Natural killer cell (primary cell): Measurements from ENCODE around the gene FBXO31. TPM values are rescaled to one million over a fixed set of nuclear protein-coding genes. Genes with fewer than 3 reads are reported as not detected.

Experiments used
- ATAC-seq, 3 donors: fragments of 150-1000 bp in 2 of 3; fragments of 200-7000 bp in 1 of 3; cut with Tn5 transposase; 1 replicate in 1 of 3; 2 replicates in 2 of 3; pipeline ENCODE4 v1.10.0; 2021; ENCODE audit warnings: mild to moderate bottlenecking in 2 of 3, moderate library complexity in 2 of 3
- DNase-seq, 2 donors: peaks; one replicate each; pipeline versions ENCODE4 v3.0.0 to v3.0.0-alpha.2; 2013 to 2021; ENCODE audit warnings: mixed read lengths in 1 of 2
- H3K27ac ChIP-seq: one replicate; pipeline ENCODE4 v1.5.1; 2013; ENCODE audit warnings: mild to moderate bottlenecking, low read length
- H3K27me3 ChIP-seq: one replicate; pipeline ENCODE4 v1.6.1; 2013; ENCODE audit warnings: low read length; ENCODE audit not compliant: control insufficient read depth, insufficient read depth
- H3K36me3 ChIP-seq: one replicate; pipeline ENCODE4 v1.6.1; 2013; ENCODE audit warnings: low read length; ENCODE audit not compliant: control insufficient read depth, insufficient read depth
- H3K4me1 ChIP-seq: one replicate; pipeline ENCODE4 v1.6.1; 2013; ENCODE audit warnings: low read length; ENCODE audit not compliant: control insufficient read depth, insufficient read depth
- H3K4me3 ChIP-seq: one replicate; pipeline ENCODE4 v1.5.1; 2013; ENCODE audit warnings: low read length
- H3K9me3 ChIP-seq: one replicate; pipeline ENCODE4 v1.6.1; 2013; ENCODE audit warnings: low read length; ENCODE audit not compliant: control insufficient read depth, insufficient read depth
- H3K27ac Mint-ChIP-seq, 2 donors: one replicate each; pipeline ENCODE4 v1.8.0; 2022; ENCODE audit warnings: mild to moderate bottlenecking in 2 of 2, mixed read lengths in 2 of 2, moderate library complexity in 1 of 2
- H3K27me3 Mint-ChIP-seq, 2 donors: one replicate each; pipeline ENCODE4 v1.8.0; 2022; ENCODE audit warnings: low read depth in 2 of 2, mixed read lengths in 2 of 2
- H3K36me3 Mint-ChIP-seq: one replicate; pipeline ENCODE4 v1.8.0; 2022; ENCODE audit warnings: mixed read lengths
- H3K4me1 Mint-ChIP-seq, 2 donors: one replicate each; pipeline ENCODE4 v1.8.0; 2022; ENCODE audit warnings: mixed read lengths in 2 of 2
- H3K4me3 Mint-ChIP-seq: one replicate; pipeline ENCODE4 v1.8.0; 2022; ENCODE audit warnings: mild to moderate bottlenecking, moderate library complexity, mixed read lengths
- H3K9me3 Mint-ChIP-seq, 2 donors: one replicate each; pipeline ENCODE4 v1.8.0; 2022; ENCODE audit warnings: mixed read lengths in 2 of 2
- WGBS: methylation state at CpG from one replicate; pipeline ENCODE4 v1.1.7; 2013; ENCODE audit warnings: missing lambda C conversion rate; ENCODE audit not compliant: insufficient coverage; 5-methylcytosine and 5-hydroxymethylcytosine counted together
- intact Hi-C: fragments of 100-400 bp; cut with micrococcal nuclease; formaldehyde crosslinking; loops from one replicate; pipeline ENCODE4 v1.14.2; 2022
- total RNA-seq, 4 donors: library from RNA; stranded (reverse); fragments of 120-200 nt in 1 of 4; gene quantifications; one replicate each; pipeline versions ENCODE4 v1.2.3 to v1.2.4, GENCODE V29; 2013 to 2022
- TF ChIP-seq, protein P1 (sequence below): fragments of 200-600 bp; IDR thresholded peaks from one replicate; pipeline ENCODE4 v1.8.0; 2022; ENCODE audit warnings: antibody characterized with exemption

Gene FBXO31
- total RNA-seq, 3 donors from 2014 or later (not counting 1 experiment from before 2014, with no cell fraction given): 32.2 to 47.2 (median 37.6) TPM

DNA sequence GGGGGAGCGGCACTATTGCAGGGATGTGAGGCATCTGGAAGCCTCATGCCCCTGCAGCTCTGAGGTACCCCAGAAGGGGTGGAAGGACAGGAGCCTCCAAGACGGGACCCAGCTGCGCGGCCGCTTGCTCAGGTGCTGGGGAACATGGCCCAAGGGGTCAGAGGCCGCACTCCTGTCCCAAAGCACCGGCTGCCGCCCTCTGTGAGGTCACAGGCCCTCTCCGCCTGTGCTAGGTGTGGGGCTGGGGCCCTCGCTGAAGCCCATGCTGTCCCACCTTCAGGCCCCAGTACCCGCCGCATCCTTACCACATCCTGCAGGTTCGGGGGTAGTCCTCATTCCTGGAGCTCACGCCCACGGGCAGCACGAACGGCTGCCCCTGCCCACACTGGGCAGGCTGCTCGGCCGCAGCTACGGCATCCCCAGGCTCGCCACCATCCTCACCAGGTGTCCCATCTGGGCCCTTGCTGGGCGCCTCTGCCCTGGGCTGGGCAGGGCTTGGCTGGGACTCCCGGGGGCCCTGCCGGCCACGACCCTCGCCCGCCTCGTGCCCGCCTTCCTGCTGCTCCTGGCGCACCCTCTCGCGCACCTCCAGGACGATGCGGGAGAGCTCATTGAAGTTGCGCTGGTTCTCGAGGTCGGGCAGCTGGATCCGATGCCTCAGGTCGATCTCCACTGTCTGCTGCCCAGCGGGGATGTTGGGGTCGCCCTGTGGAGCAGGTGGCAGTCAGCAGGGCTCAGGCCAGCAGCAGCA is 49.8 kb downstream of the FBXO31 start:
- 94% methylated on average over 41 of the region's 41 CpGs for WGBS
- TF ChIP-seq, protein P1, sequence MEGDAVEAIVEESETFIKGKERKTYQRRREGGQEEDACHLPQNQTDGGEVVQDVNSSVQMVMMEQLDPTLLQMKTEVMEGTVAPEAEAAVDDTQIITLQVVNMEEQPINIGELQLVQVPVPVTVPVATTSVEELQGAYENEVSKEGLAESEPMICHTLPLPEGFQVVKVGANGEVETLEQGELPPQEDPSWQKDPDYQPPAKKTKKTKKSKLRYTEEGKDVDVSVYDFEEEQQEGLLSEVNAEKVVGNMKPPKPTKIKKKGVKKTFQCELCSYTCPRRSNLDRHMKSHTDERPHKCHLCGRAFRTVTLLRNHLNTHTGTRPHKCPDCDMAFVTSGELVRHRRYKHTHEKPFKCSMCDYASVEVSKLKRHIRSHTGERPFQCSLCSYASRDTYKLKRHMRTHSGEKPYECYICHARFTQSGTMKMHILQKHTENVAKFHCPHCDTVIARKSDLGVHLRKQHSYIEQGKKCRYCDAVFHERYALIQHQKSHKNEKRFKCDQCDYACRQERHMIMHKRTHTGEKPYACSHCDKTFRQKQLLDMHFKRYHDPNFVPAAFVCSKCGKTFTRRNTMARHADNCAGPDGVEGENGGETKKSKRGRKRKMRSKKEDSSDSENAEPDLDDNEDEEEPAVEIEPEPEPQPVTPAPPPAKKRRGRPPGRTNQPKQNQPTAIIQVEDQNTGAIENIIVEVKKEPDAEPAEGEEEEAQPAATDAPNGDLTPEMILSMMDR: no peak
- H3K27me3 ChIP-seq: no peaks in the 10 kb centered on the region
- Mint-ChIP-seq H3K27me3 (no peaks in the 10 kb centered on the region), H3K9me3 (no peaks in the 10 kb centered on the region), H3K4me1 (peaks cover 8 to 11% of the 10 kb centered on the region in 2 donors), H3K36me3 (no peaks in the 10 kb centered on the region), H3K27ac (no peak overlapping the region), H3K4me3 (no peak overlapping the region)
- H3K4me1 ChIP-seq: peaks cover 5% of the 10 kb centered on the region
- H3K27ac ChIP-seq: no peak overlapping the region
- H3K36me3 ChIP-seq: peaks cover 39% of the 10 kb centered on the region
- no peaks in the 10 kb centered on the region for H3K9me3 ChIP-seq
- DNase-seq (no peak), ATAC-seq (no peak)
- intact Hi-C loops: no loop called here
- H3K4me3 ChIP-seq: no peak overlapping the region

DNA sequence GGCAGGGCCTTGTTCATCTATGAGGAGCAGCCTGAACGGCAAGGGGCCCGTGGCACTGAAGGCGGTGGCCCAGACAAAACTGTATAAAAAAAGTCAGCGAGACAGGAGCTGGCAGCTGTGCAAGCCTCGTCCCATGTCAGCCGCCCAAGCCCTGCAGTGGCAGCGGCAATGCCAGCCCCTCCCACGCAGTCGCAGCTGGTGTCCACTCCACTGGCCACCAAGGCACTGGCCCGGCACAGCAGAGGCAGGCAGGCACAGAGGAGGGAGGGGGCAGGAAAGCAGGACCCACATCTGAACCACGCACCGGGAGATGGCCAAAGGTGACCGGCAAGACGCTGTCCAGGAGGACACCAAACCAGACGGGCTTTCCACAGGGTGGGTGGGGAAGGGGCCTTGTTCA is 50.5 kb downstream of the FBXO31 start:
- Mint-ChIP-seq H3K9me3 (no peaks in the 10 kb centered on the region), H3K36me3 (no peaks in the 10 kb centered on the region), H3K27ac (no peak overlapping the region), H3K4me1 (peaks cover 8 to 11% of the 10 kb centered on the region in 2 donors), H3K4me3 (no peak overlapping the region), H3K27me3 (no peaks in the 10 kb centered on the region)
- H3K27ac ChIP-seq: no peak overlapping the region
- peaks cover 43% of the 10 kb centered on the region for H3K36me3 ChIP-seq
- no peak overlapping the region for H3K4me3 ChIP-seq
- no peaks in the 10 kb centered on the region for H3K9me3 ChIP-seq
- no peaks in the 10 kb centered on the region for H3K27me3 ChIP-seq
- 97% methylated on average over 15 of the region's 15 CpGs for whole genome bisulfite sequencing
- TF ChIP-seq, protein P1: no peak
- peaks cover 5% of the 10 kb centered on the region for H3K4me1 ChIP-seq
- intact Hi-C loops: no loop called here
- no peak for ATAC-seq
- no peak for DNase-seq

DNA sequence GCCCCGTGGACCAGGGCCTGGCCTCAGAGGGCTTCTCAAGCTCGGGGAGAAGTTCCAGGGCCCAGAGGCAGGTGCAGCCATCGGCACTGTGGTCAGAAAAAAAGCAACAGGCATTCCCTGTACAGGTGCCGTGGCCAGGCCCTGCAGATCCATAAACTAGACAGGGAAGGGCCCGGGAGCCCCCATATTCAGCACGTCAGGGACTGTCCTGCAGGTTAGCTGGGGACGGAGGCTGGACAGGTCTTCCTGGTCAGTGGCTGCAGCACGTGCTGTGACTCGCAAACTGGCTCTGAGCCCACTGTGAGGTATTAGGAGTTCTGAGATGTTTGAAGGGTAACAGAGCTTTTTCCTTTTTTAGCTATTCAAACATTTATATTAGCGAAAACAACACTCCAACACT is 51.4 kb downstream of the FBXO31 start:
- intact Hi-C loops: no loop called here
- H3K4me1 Mint-ChIP-seq: peaks cover 4 to 6% of the 10 kb centered on the region in 2 donors
- no peaks in the 10 kb centered on the region for H3K36me3 Mint-ChIP-seq
- H3K4me3 Mint-ChIP-seq: no peak overlapping the region
- Histone ChIP-seq H3K4me3 (no peak overlapping the region), H3K36me3 (peaks cover 43% of the 10 kb centered on the region), H3K27me3 (no peaks in the 10 kb centered on the region), H3K27ac (no peak overlapping the region), H3K4me1 (peaks cover 1% of the 10 kb centered on the region), H3K9me3 (no peaks in the 10 kb centered on the region)
- DNase-seq: no peak
- no peak for ATAC-seq
- whole genome bisulfite sequencing: 93% methylated on average over 10 of the region's 10 CpGs
- no peaks in the 10 kb centered on the region for H3K27me3 Mint-ChIP-seq
- TF ChIP-seq, protein P1: no peak
- no peaks in the 10 kb centered on the region for H3K9me3 Mint-ChIP-seq
- H3K27ac Mint-ChIP-seq: no peak overlapping the region
